ENCODE measurements around the gene AIFM3. TPM values are rescaled to one million over a fixed set of nuclear protein-coding genes. Genes with fewer than 3 reads are reported as not detected.

Gene AIFM3
- total and polyA plus RNA-seq, 2 of the 4 experiments (the other 2 are of a cell fraction), result 0.09 to 0.18 TPM

GRCh38 chr22:20980523-20980922 lies 13.5 kb downstream of the AIFM3 start:
- Histone ChIP-seq H3K56ac (ENCODE audit: extremely low read depth, insufficient read depth, low read length) (no peak overlapping the region), H2BK20ac (ENCODE audit: low read depth, low read length) (no peak overlapping the region), H3K14ac (replicated peaks; ENCODE audit: low read depth, low read length) (no peak overlapping the region), H3K9me1 (ENCODE audit: insufficient read depth, low read length) (peaks cover 28% of the 10 kb centered on the region), H2BK5ac (ENCODE audit: low read depth, low read length, poor library complexity, severe bottlenecking) (no peak overlapping the region), H2BK120ac (ENCODE audit: low read depth, low read length) (no peak overlapping the region), H4K5ac (ENCODE audit: low read depth, low read length) (no peak overlapping the region), H3K23ac (ENCODE audit: low read depth, low read length) (0 out of 2 replicates have a peak overlapping the region, but pooled peaks have one; percentile 1), H3K4me2 (ENCODE audit: low read depth, low read length) (no peak overlapping the region), H3K9me3 (ENCODE audit: control insufficient read depth, insufficient read depth, low read length) (peaks cover 10% of the 10 kb centered on the region), H4K20me1 (ENCODE audit: insufficient read depth, low read length) (no peaks in the 10 kb centered on the region), H2AK9ac (replicated peaks; ENCODE audit: low read depth, low read length, poor library complexity) (no peak overlapping the region), H3K4ac (ENCODE audit: low read depth, low read length) (no peak overlapping the region), H2BK15ac (ENCODE audit: low read depth, low read length) (no peak overlapping the region), H3K27ac (ENCODE audit: insufficient read depth, low read length) (no peak overlapping the region), H2AK5ac (ENCODE audit: low read depth, low read length) (peak overlapping the region; percentile 48; the same call in 1 of the 2 replicates), H3K79me1 (ENCODE audit: low read depth in 1 of 2, low read length in 2 of 2) (peaks cover 25 to 40% of the 10 kb centered on the region in 2 experiments), H3K18ac (ENCODE audit: low read depth, low read length) (no peak overlapping the region), H3K36me3 (ENCODE audit: control insufficient read depth, insufficient read depth, low read length) (peaks cover 9% of the 10 kb centered on the region), H4K8ac (ENCODE audit: low read depth in 2 of 2, low read length in 2 of 2) (no peak overlapping the region), H3K4me1 (ENCODE audit: control insufficient read depth, insufficient read depth, low read length) (peaks cover 11% of the 10 kb centered on the region), H3K4me3 (ENCODE audit: insufficient read depth, low read depth, low read length) (no peak overlapping the region), H3K9ac (ENCODE audit: low read depth, low read length) (no peak overlapping the region), H3K27me3 (ENCODE audit: control insufficient read depth, insufficient read depth, low read length) (no peaks in the 10 kb centered on the region), H2AFZ (replicated peaks; ENCODE audit: low read length, poor library complexity) (no peak overlapping the region), H4K91ac (ENCODE audit: insufficient read depth, low read depth, low read length) (no peak overlapping the region)
- dilution Hi-C loops (cut with HindIII; ENCODE audit: low sequenced_read_pairs, unreplicated experiment) (no loop called here), intact Hi-C loops (cut with micrococcal nuclease) (no loop called here), in situ Hi-C loops (cut with MboI; ENCODE audit: low sequenced_read_pairs) (no loop called here)
- DNase-seq, result no peak
- CTCF ChIA-PET, result no interaction called here
- no TSS peak for BruUV-seq (replicated peaks)
- POLR2A ChIA-PET (ENCODE audit: unreplicated experiment), result no interaction called here
- no peak for ATAC-seq (ENCODE audit: low read depth)
- no peak for TF ChIP-seq ELK1 (IDR thresholded peaks at IDR 0.05; ENCODE audit: borderline replicate concordance, low read depth, low read length)
- no peak for TF ChIP-seq CTCF (conservative IDR thresholded peaks at IDR 0.05; ENCODE audit: low read depth, low read length)
- TF ChIP-seq MAZ (IDR thresholded peaks at IDR 0.05; ENCODE audit: borderline replicate concordance, low read depth, low read length), result no peak
- TF ChIP-seq POLR2A (IDR thresholded peaks at IDR 0.05; ENCODE audit: low read depth, low read length), result no peak
- TF ChIP-seq CEBPB (IDR thresholded peaks at IDR 0.05; ENCODE audit: low read depth, low read length), result no peak
- no peak for TF ChIP-seq CHD1 (IDR thresholded peaks at IDR 0.05; ENCODE audit: low read depth, low read length)
- no peak for TF ChIP-seq USF2 (IDR thresholded peaks at IDR 0.05; ENCODE audit: low read depth, low read length)
- no peak for TF ChIP-seq RCOR1 (IDR thresholded peaks at IDR 0.05; ENCODE audit: insufficient replicate concordance, low read length)
- no peak for TF ChIP-seq SMC3 (IDR thresholded peaks at IDR 0.05; ENCODE audit: low read depth, low read length)
- TF ChIP-seq BHLHE40 (IDR thresholded peaks at IDR 0.05; ENCODE audit: low read depth, low read length), result no peak
- TF ChIP-seq NFE2L2 (IDR thresholded peaks at IDR 0.05; ENCODE audit: low read depth, low read length), result no peak
- WGBS, 2 experiments (ENCODE audit: extremely low coverage in 2 of 2, insufficient read length in 1 of 2), result 82% methylated on average over 4 of the region's 4 CpGs; no CpG with 5 or more reads in 1 of the 2 experiments

Data from IMR-90 (cell line).